GM13977 (cell line): ENCODE measurements around the gene NRAP.
A peak's percentile ranks its signal among the peaks of the same experiment; 100 is the strongest.

Experiments
- DNase-seq: peaks from one replicate; pipeline ENCODE4 v3.0.0; 2012; ENCODE audit warnings: low spot score
- CTCF ChIP-seq: IDR thresholded peaks from 2 replicates; pipeline ENCODE4 v1.5.1; 2012; ENCODE audit warnings: mild to moderate bottlenecking, control low read depth; ENCODE audit not compliant: insufficient read depth; ENCODE audit errors: extremely low read depth, missing control alignments
- in situ Hi-C: fragments of 300-500 bp; cut with MboI; formaldehyde crosslinking; loops from one replicate; pipeline ENCODE4 v1.12.0; 2022; ENCODE audit warnings: low sequenced_read_pairs, low pct_unique_long_range_greater_than_20kb, mixed read lengths, inconsistent platforms; ENCODE audit not compliant: unreplicated experiment

The NRAP gene

GRCh38 chr10:113687037-113687436, 23.2 kb upstream of the NRAP start:
- no peak for TF ChIP-seq CTCF
- DNase-seq = no peak
- in situ Hi-C loops = no loop called here

GRCh38 chr10:113686028-113686427, 22.2 kb upstream of the NRAP start:
- DNase-seq = no peak
- in situ Hi-C loops = no loop called here
- TF ChIP-seq CTCF = no peak

- no peak for DNase-seq
- in situ Hi-C loops = no loop called here
- TF ChIP-seq CTCF = no peak
Observed at GRCh38 chr10:113683300-113683699, 19.5 kb upstream of the NRAP start.

- no peak for TF ChIP-seq CTCF
- in situ Hi-C loops = no loop called here
- peak; percentile 62 for DNase-seq
Observed at GRCh38 chr10:113681533-113682470, 18.0 kb upstream of the NRAP start.

GRCh38 chr10:113680190-113681111, 16.6 kb upstream of the NRAP start:
- TF ChIP-seq CTCF = no peak
- peak; percentile 46 for DNase-seq
- in situ Hi-C loops = no loop called here

- TF ChIP-seq CTCF = peak; percentile 57
- in situ Hi-C loops = no loop called here
Observed at GRCh38 chr10:113679463-113680189, 15.8 kb upstream of the NRAP start, which contains the start of gene CASP7. CASP7 (plus strand) TSS chr10:113679912; CDS start chr10:113697494, 17,582 bp downstream.

More at GRCh38 chr10:113679463-113680189, 15.8 kb upstream of the NRAP start, which contains the start of gene CASP7:
- peak; percentile 84 for DNase-seq
